NCI-H146 (cell line): ENCODE measurements around the gene HSD17B8.
"Not testable (repeated sequence)": the region's sequence is repeated elsewhere in the genome, so short reads cannot be mapped to it uniquely, and the experiment has no call there.

Experiments used
- DNase-seq: peaks from one replicate; lab custom pipeline; 2025; lab: John Stamatoyannopoulos, UW

The HSD17B8 gene

GRCh38 chr6:33206027-33206863 is 1.8 kb downstream of the HSD17B8 start:
- no peak for DNase-seq

GRCh38 chr6:33206864-33207551 is 2.6 kb downstream of the HSD17B8 start:
- DNase-seq: no peak

- peak; percentile 28 for DNase-seq
These were observed 3.2 kb downstream of the HSD17B8 start for GRCh38 chr6:33207552-33208090.

GRCh38 chr6:33208091-33208967 is 3.9 kb downstream of the HSD17B8 start, which contains the start of gene RING1:
TSS of gene RING1 (plus strand) at chr6:33208500. CDS start at chr6:33208823, 323 bp downstream.
- peak; percentile 73 for DNase-seq

GRCh38 chr6:33209856-33210255 is 5.4 kb downstream of the HSD17B8 start:
- no peak for DNase-seq

- DNase-seq: no peak
These were observed 6.7 kb downstream of the HSD17B8 start for GRCh38 chr6:33211136-33211535.

GRCh38 chr6:33211666-33212422 is 7.4 kb downstream of the HSD17B8 start:
- no peak for DNase-seq

GRCh38 chr6:33212857-33213165 is 8.4 kb downstream of the HSD17B8 start:
- no peak for DNase-seq

GRCh38 chr6:33213166-33213988 is 8.9 kb downstream of the HSD17B8 start:
- DNase-seq: peak; percentile 36

- no peak for DNase-seq
These were observed 9.5 kb downstream of the HSD17B8 start for GRCh38 chr6:33213989-33214335.

- no peak for DNase-seq
These were observed 11.0 kb downstream of the HSD17B8 start for GRCh38 chr6:33215271-33216116.

GRCh38 chr6:33216117-33216649 is 11.7 kb downstream of the HSD17B8 start:
- DNase-seq: no peak

- no peak for DNase-seq
These were observed 12.8 kb downstream of the HSD17B8 start for GRCh38 chr6:33217246-33217645.

GRCh38 chr6:33217681-33218080 is 13.2 kb downstream of the HSD17B8 start:
- DNase-seq: no peak

- DNase-seq: not testable (repeated sequence)
These were observed 22.2 kb downstream of the HSD17B8 start for GRCh38 chr6:33226503-33227120.

GRCh38 chr6:33235221-33235634 is 30.8 kb downstream of the HSD17B8 start:
- no peak for DNase-seq

GRCh38 chr6:33236328-33236727 is 31.9 kb downstream of the HSD17B8 start:
- no peak for DNase-seq

- no peak for DNase-seq
These were observed 32.4 kb downstream of the HSD17B8 start for GRCh38 chr6:33236852-33237251.

- DNase-seq: no peak
These were observed 33.3 kb downstream of the HSD17B8 start for GRCh38 chr6:33237741-33238140.
